Karpas-422 (cell line): Measurements from ENCODE around the gene KIAA1958. TPM values are rescaled to one million over a fixed set of nuclear protein-coding genes. Genes with fewer than 3 reads are reported as not detected.

Experiments used
- DNase-seq: peaks from one replicate; pipeline ENCODE4 v3.0.0-alpha.2; 2015
- H2AFZ ChIP-seq: fragments of 200-600 bp; sonication (generic); 2 replicates; pipeline ENCODE4 v1.6.1; 2014; ENCODE audit warnings: antibody characterized with exemption, low read length, mixed read lengths
- H3K27ac ChIP-seq: fragments of 200-600 bp; sonication (generic); 2 replicates; pipeline ENCODE4 v1.5.1; 2014; ENCODE audit warnings: mild to moderate bottlenecking, low read length, moderate library complexity
- H3K27me3 ChIP-seq: fragments of 200-600 bp; sonication (generic); 2 replicates; pipeline ENCODE4 v1.6.1; 2014; ENCODE audit warnings: low read length, mixed read lengths
- H3K36me3 ChIP-seq: fragments of 200-600 bp; sonication (generic); 2 replicates; pipeline ENCODE4 v1.6.1; 2014; ENCODE audit warnings: low read length, mixed read lengths; ENCODE audit not compliant: insufficient read depth
- H3K4me1 ChIP-seq: fragments of 200-600 bp; sonication (generic); 2 replicates; pipeline ENCODE4 v1.6.1; 2014; ENCODE audit warnings: mild to moderate bottlenecking, low read length, mixed read lengths
- H3K4me2 ChIP-seq: fragments of 200-600 bp; sonication (generic); 2 replicates; pipeline ENCODE4 v1.6.1; 2014; ENCODE audit warnings: low read length, low read depth, mild to moderate bottlenecking; ENCODE audit not compliant: poor library complexity, severe bottlenecking
- H3K4me3 ChIP-seq: fragments of 200-600 bp; sonication (generic); 2 replicates; pipeline ENCODE4 v1.5.1; 2014; ENCODE audit warnings: mild to moderate bottlenecking, antibody characterized with exemption, low read length, mixed read lengths
- H3K79me2 ChIP-seq: fragments of 200-600 bp; sonication (generic); 2 replicates; pipeline ENCODE4 v1.6.1; 2014; ENCODE audit warnings: mild to moderate bottlenecking, low read length, mixed read lengths
- H3K9ac ChIP-seq: fragments of 200-600 bp; sonication (generic); 2 replicates; pipeline ENCODE4 v1.6.0; 2014; ENCODE audit warnings: low read length
- H3K9me2 ChIP-seq: fragments of 200-600 bp; sonication (generic), shearing (Covaris generic); replicated peaks from 2 replicates; pipeline ENCODE4 v1.6.0; 2014; ENCODE audit warnings: mild to moderate bottlenecking, low read length, moderate library complexity; ENCODE audit not compliant: insufficient read depth
- H3K9me3 ChIP-seq: fragments of 300-700, 200-600 bp; sonication (generic); 2 replicates; pipeline ENCODE4 v1.6.1; 2014; ENCODE audit warnings: low read length, mixed read lengths
- H4K20me1 ChIP-seq: fragments of 200-600 bp; sonication (generic); 2 replicates; pipeline ENCODE4 v1.6.1; 2014; ENCODE audit warnings: mild to moderate bottlenecking, antibody characterized with exemption, low read length, low read depth; ENCODE audit not compliant: insufficient read depth
- total RNA-seq: library from RNA; depleted of rRNA; stranded (reverse); fragments of >200 nt; shearing (Covaris generic); gene quantifications from 2 replicates; pipeline ENCODE4 v1.2.3, GENCODE V29; 2014; ENCODE audit warnings: low replicate concordance

KIAA1958 gene
- total RNA-seq, 1 experiment from 2014 or later: 44.7 TPM

DNA sequence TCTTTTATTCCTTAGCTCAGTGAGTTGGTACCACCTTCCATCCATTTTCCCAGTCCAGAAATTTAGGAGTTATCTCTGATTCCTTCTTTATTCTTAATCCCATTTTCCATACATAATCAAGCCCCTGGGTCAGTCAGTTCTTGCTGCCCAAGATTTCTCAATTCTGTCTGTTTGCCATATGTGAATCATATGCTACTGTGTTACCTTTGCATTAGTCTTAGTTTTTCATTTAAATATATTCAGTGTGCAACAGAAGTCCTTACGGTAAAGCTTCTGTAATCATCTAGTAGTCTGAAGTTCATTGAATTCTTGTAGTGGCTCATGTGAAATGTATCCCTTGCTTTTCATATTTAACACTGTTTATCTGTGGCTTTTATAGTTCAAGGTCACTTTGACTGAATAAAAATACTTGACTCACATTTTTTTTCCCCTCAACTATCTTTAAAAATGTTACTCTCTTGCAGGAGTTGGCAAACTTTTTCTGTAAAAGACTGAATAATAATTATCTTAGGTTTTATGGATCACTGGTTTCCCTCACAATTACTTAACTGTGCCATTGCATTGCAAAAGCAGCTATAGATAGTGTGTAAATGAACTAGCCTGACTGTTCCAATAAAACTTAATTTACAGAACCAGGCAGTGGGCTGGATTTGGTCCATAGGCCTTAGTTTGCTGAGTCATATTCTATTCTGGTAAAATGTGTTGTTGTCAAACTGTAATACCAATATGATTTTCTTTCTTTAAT, 6.9 kb downstream of the KIAA1958 start:
- H3K9ac ChIP-seq: no peak overlapping the region
- no peak overlapping the region for H2AFZ ChIP-seq
- H3K27me3 ChIP-seq: no peaks in the 10 kb centered on the region
- H3K36me3 ChIP-seq: peaks cover 62% of the 10 kb centered on the region
- peak overlapping the region; percentile 12; the same call in 1 of the 2 replicates for H3K27ac ChIP-seq
- no peaks in the 10 kb centered on the region for H3K9me2 ChIP-seq
- H3K9me3 ChIP-seq: no peaks in the 10 kb centered on the region
- H3K79me2 ChIP-seq: peaks cover 100% of the 10 kb centered on the region
- 0 out of 2 replicates have a peak, but pooled peaks cover under 1% of the 10 kb centered on the region for H4K20me1 ChIP-seq
- H3K4me3 ChIP-seq: no peak overlapping the region
- H3K4me2 ChIP-seq: no peak overlapping the region
- no peak for DNase-seq
- peaks cover 39% of the 10 kb centered on the region for H3K4me1 ChIP-seq

DNA sequence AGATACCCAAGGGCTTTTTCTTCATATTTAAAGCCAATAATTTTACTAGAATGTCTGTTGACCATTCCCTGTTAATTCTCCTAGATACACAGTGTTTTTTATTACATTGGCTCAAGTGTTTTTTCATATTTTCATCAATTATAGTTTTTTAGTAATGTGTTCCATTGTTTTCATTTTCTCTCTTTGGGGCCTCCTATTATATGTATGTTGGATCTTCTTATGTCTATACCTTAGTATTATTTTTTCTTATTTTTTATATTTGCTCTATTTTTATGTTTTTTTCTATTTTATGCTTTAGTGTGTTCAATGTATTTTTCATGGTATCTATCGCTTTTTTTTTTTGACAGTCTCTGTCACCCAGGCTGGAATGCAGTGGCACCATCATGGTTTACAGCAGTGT, 7.5 kb downstream of the KIAA1958 start:
- Histone ChIP-seq H2AFZ (no peak overlapping the region), H3K36me3 (peaks cover 65% of the 10 kb centered on the region), H3K9ac (no peak overlapping the region), H4K20me1 (no peaks in the 10 kb centered on the region), H3K27ac (peak overlapping the region; percentile 12; the same call in 1 of the 2 replicates), H3K79me2 (peaks cover 100% of the 10 kb centered on the region), H3K4me2 (no peak overlapping the region), H3K9me2 (no peaks in the 10 kb centered on the region), H3K4me1 (peaks cover 33% of the 10 kb centered on the region), H3K4me3 (no peak overlapping the region), H3K9me3 (no peaks in the 10 kb centered on the region), H3K27me3 (no peaks in the 10 kb centered on the region)
- DNase-seq: no peak

DNA sequence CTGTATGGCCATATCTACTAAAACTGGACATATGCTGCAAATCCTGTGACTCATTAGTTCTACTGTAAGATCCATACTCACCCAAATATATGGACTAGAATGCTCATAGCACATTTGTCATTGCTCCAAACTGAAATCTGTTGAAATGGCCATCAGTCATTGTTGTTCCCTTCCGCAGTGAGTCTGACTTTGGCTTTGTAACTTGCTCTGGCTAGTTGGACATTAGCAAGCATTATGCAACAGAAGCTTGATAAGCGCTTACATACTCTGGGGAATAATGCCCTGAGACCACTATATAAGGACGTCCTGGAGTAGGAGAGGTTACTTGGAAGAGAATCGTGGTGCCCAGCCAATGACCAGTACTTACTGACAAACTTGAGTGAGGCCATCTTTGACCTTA, 9.0 kb downstream of the KIAA1958 start:
- no peaks in the 10 kb centered on the region for H3K9me2 ChIP-seq
- H3K27ac ChIP-seq: no peak overlapping the region
- H3K36me3 ChIP-seq: peaks cover 61% of the 10 kb centered on the region
- H3K4me3 ChIP-seq: no peak overlapping the region
- no peaks in the 10 kb centered on the region for H3K27me3 ChIP-seq
- no peak overlapping the region for H3K9ac ChIP-seq
- peaks cover 18% of the 10 kb centered on the region for H3K4me1 ChIP-seq
- no peak overlapping the region for H2AFZ ChIP-seq
- no peak for DNase-seq
- H3K79me2 ChIP-seq: peaks cover 100% of the 10 kb centered on the region
- H3K9me3 ChIP-seq: no peaks in the 10 kb centered on the region
- H4K20me1 ChIP-seq: no peaks in the 10 kb centered on the region
- H3K4me2 ChIP-seq: no peak overlapping the region

DNA sequence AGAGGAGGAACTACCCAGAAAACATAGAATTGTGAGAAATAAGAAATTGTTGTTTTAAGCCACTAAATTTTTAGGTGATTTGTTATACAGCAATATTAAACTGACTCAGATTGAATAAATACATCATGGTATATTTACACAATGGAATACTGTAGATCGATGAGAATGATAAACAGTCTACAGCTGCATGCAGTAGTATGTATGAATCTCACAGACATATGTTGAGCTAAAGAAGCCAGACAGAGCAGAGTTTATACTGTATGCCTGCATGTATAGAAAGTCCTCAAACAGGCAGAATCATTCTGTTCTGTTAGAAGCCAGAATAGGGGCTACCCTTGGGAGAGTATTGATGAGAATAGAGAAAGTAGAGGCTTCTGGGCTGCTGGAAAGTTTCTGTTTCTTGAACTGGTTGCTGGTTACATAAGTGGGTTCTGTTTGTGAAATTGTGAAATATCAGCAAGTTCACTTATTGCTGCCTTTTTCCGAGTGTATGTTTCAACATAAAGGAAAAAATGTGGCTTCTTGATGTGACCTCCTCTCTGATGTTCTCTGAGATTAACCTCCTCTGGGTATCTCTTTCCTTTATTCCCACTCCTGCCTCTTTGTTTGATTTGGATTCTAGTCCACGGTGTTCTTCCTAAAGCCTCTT, 9.6 kb downstream of the KIAA1958 start:
- H3K4me1 ChIP-seq: peaks cover 16% of the 10 kb centered on the region; the same call in 1 of the 2 replicates
- H2AFZ ChIP-seq: no peak overlapping the region
- no peak overlapping the region for H3K4me3 ChIP-seq
- no peak overlapping the region for H3K27ac ChIP-seq
- H3K36me3 ChIP-seq: peaks cover 55% of the 10 kb centered on the region
- H3K9me3 ChIP-seq: no peaks in the 10 kb centered on the region
- H3K79me2 ChIP-seq: peaks cover 100% of the 10 kb centered on the region
- H3K9me2 ChIP-seq: no peaks in the 10 kb centered on the region
- no peaks in the 10 kb centered on the region for H4K20me1 ChIP-seq
- H3K4me2 ChIP-seq: no peak overlapping the region
- H3K9ac ChIP-seq: no peak overlapping the region
- no peak for DNase-seq
- no peaks in the 10 kb centered on the region for H3K27me3 ChIP-seq

DNA sequence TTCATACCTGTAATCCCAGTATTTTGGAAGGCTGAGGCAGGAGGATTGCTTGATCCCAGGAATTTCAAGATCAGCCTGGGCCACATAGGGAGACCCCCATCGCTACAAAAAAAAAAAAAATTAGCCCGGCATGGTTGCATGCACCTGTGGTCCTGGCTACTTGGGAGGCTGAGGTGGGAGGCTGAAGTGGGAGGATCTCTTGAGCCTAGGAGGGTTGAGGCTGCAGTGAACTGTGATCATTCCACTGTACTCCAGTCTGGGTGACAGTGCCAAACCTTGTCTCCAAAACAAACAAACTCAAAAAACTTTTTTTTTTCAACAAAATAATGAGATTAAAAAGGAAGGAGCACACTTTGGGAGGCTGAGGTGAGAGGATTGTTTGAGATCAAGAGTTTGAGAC, 14.2 kb downstream of the KIAA1958 start:
- Histone ChIP-seq H3K4me2 (no peak overlapping the region), H4K20me1 (no peaks in the 10 kb centered on the region), H3K4me1 (no peaks in the 10 kb centered on the region; the same call in 1 of the 2 replicates), H3K4me3 (no peak overlapping the region), H3K9me2 (no peaks in the 10 kb centered on the region), H3K9me3 (no peaks in the 10 kb centered on the region), H2AFZ (no peak overlapping the region), H3K9ac (no peak overlapping the region), H3K27ac (no peak overlapping the region), H3K27me3 (no peaks in the 10 kb centered on the region), H3K36me3 (peaks cover 11% of the 10 kb centered on the region; the same call in 1 of the 2 replicates), H3K79me2 (peaks cover 100% of the 10 kb centered on the region)
- DNase-seq: no peak

DNA sequence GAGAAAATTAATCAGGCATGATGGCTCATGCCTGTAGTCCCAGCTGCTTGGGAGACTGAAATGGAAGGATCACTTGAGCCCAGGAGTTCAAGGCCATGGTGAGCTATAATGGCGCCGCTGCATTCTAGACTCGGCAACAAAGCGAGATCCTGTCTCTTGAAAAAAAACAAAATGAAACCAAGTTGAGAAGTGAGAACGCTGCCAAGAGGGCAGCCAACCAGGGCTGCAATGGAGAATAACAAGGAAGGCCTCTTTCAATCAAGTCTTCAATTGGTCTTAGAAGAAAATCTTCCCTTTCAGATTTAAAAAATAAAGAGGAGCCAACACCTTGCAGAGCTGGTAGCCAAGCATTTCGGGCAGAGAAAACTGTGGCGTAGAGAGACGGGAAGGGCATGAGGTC, 14.7 kb downstream of the KIAA1958 start:
- Histone ChIP-seq H3K27ac (no peak overlapping the region), H3K4me2 (no peak overlapping the region), H3K9me2 (no peaks in the 10 kb centered on the region), H3K36me3 (peaks cover 11% of the 10 kb centered on the region; the same call in 1 of the 2 replicates), H3K79me2 (peaks cover 100% of the 10 kb centered on the region), H4K20me1 (no peaks in the 10 kb centered on the region), H3K4me1 (no peaks in the 10 kb centered on the region), H3K4me3 (no peak overlapping the region), H2AFZ (no peak overlapping the region), H3K9me3 (no peaks in the 10 kb centered on the region), H3K27me3 (no peaks in the 10 kb centered on the region), H3K9ac (no peak overlapping the region)
- no peak for DNase-seq

DNA sequence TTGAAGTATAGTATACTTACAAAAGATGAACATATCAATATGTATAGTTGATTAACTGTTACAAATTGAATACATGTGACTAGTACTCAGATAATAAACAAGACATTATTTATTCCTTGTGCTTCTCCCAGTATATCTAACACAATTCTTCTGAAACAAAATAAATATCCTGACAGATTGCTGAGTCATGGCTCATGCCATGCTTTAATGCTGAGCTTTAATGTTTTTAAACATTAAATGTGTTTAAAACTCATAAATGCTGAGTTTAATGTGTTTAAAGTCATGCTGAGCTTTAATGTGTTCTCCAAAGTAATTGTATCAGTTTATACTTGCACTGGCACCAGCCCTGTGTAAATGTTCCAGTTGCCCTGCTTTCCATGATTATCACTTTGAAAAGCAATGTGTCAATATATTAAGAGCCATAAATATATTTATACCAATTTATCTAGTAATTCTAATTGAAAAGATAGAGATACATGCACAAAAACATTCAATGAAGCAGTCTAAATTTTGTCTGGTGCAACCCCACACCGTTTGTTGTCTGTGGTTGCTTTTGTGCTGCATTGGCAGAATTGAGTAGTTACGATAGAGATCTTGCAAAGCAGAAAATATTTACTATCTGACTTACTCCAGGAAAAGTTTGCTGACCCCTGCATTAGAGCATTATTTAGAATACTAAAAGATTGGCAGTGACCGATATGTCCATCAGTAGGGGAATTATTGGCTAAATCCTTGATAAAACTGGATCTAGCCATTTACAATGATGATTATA, 15.7 kb downstream of the KIAA1958 start:
- H3K27ac ChIP-seq: no peak overlapping the region
- no peaks in the 10 kb centered on the region for H3K9me3 ChIP-seq
- H3K27me3 ChIP-seq: no peaks in the 10 kb centered on the region
- H3K9ac ChIP-seq: no peak overlapping the region
- H3K9me2 ChIP-seq: no peaks in the 10 kb centered on the region
- peaks cover 100% of the 10 kb centered on the region for H3K79me2 ChIP-seq
- no peak overlapping the region for H2AFZ ChIP-seq
- no peaks in the 10 kb centered on the region for H4K20me1 ChIP-seq
- DNase-seq: no peak
- no peak overlapping the region for H3K4me2 ChIP-seq
- peaks cover 5% of the 10 kb centered on the region; the same call in 1 of the 2 replicates for H3K4me1 ChIP-seq
- peaks cover 11% of the 10 kb centered on the region; the same call in 1 of the 2 replicates for H3K36me3 ChIP-seq
- H3K4me3 ChIP-seq: no peak overlapping the region

DNA sequence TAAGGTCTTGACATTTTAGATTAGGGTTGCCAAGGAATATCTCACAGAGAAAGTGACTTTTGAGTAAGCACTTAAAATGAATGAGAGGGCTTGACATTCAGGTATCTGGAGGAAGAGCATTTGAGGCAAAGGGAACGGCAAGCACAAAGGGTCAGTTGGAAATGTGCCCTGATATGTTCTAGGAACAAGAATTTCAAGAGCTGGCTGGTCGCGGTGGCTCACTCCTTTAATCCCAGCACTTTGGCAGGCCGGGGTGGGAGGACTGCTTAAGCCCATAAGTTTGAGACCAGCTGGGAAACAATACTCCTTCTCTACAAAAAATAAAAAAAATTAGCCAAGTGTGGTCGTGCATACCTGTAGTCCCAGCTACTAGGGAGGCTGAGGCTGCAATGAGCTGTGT, 16.5 kb downstream of the KIAA1958 start:
- H2AFZ ChIP-seq: no peak overlapping the region
- H3K9me2 ChIP-seq: no peaks in the 10 kb centered on the region
- H3K4me2 ChIP-seq: no peak overlapping the region
- DNase-seq: no peak
- H3K9me3 ChIP-seq: no peaks in the 10 kb centered on the region
- no peak overlapping the region for H3K9ac ChIP-seq
- peaks cover 10% of the 10 kb centered on the region; the same call in 1 of the 2 replicates for H3K36me3 ChIP-seq
- peaks cover 100% of the 10 kb centered on the region for H3K79me2 ChIP-seq
- H3K27ac ChIP-seq: no peak overlapping the region
- no peaks in the 10 kb centered on the region for H4K20me1 ChIP-seq
- H3K4me3 ChIP-seq: no peak overlapping the region
- peaks cover 8% of the 10 kb centered on the region; the same call in 1 of the 2 replicates for H3K4me1 ChIP-seq
- H3K27me3 ChIP-seq: no peaks in the 10 kb centered on the region
